ENCODE data around the gene FCHSD2.
"Not testable (repeated sequence)": the region's sequence is repeated elsewhere in the genome, so short reads cannot be mapped to it uniquely, and the experiment has no call there.

The FCHSD2 gene

GRCh38 chr11:73055655-73056354, 86.3 kb downstream of the FCHSD2 start:
- DNase-seq = no peak

DNA sequence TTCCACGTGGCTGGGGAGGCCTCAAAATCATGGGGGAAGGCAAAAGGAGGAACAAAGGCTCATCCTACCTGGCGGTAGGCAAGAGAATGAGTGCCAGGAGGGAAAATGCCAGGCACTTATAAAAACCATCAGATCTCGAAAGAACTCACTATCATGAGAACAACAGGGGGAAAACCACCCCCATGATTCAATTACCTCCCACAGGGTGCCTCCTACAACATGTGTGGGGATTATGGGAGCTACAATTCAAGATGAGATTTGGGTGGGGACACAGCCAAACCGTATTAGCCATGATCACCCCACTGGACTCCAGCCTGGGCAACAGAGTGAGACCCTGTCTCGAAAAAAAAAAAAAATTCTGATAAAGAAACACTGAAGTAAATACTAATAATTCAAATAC, 87.1 kb downstream of the FCHSD2 start:
- DNase-seq = no peak

DNA sequence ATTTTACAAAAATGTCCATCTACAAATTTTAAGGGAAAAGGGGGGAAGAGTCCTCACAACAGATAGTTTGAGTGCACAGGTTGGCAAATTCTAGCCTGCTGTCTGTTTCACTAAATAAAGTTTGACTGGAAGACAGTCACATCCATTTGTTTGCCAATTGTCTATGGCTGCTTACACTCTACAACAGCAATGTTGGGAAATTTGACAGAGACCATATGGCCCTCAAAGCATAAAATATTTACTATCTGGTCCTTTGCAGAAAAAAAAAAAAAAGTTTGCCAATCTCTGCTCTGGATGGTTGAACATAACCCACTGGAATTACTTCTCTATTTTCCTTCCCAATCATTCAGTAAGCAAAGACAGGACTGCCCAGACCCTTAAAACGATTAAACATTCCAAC, 88.2 kb downstream of the FCHSD2 start:
- no peak for DNase-seq

- no peak for DNase-seq
Measured at GRCh38 chr11:73048446-73048845, 93.7 kb downstream of the FCHSD2 start.

GRCh38 chr11:73047773-73048371, 94.2 kb downstream of the FCHSD2 start:
- no peak for DNase-seq

GRCh38 chr11:73040046-73040445, 102.1 kb downstream of the FCHSD2 start:
- peak; percentile 57 for DNase-seq

DNA sequence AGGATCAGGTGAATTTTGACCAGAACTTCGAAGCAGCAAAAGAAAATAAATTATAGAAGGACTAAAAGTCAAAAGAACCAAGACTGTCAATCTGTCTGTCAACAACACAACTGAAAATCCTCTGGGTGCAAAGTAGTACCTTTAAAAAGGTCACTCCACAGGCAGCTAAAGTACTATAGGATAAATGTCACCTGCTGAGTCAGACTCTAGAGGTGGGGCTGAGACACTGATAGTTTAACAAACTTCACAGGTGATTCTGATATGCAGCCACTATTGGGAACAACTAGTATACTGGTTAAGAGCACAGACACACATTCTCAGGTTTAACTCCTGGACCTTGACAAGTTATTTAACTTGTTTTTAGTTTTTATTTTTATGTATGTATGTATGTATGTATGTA, 107.3 kb downstream of the FCHSD2 start:
- DNase-seq = no peak

- no peak for DNase-seq
Measured at GRCh38 chr11:73034331-73034730, 107.8 kb downstream of the FCHSD2 start.

- no peak for DNase-seq
Measured at GRCh38 chr11:73030130-73030529, 112.0 kb downstream of the FCHSD2 start.

DNA sequence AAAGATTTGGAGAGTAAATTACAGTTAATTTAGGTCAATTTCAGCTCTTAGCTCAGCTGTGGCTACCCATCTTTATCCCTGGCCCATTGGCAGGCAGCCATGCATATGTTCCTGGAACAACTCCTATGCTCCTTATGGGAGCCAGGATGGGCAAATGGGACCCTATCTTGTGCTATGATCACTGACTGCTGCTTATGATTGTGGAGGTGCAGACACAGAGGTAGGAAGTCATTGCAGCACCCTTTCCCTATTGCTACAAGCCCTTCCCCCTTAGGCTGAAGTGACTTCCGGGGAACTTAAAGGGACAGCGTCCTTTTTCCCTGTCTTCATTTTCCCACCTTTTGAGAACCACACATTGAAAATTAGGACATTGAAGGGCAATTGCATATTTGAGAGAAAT, 112.7 kb downstream of the FCHSD2 start:
- no peak for DNase-seq

GRCh38 chr11:73028611-73029010, 113.5 kb downstream of the FCHSD2 start:
- DNase-seq = no peak

GRCh38 chr11:73027840-73028239, 114.3 kb downstream of the FCHSD2 start:
- not testable (repeated sequence) for DNase-seq

GRCh38 chr11:73024639-73025038, 117.5 kb downstream of the FCHSD2 start:
- DNase-seq = no peak

GRCh38 chr11:73019996-73020395, 122.1 kb downstream of the FCHSD2 start:
- peak; percentile 21 for DNase-seq

- DNase-seq = peak; percentile 73
Measured at GRCh38 chr11:73019449-73019848, 122.7 kb downstream of the FCHSD2 start.

- DNase-seq = no peak
Measured at GRCh38 chr11:73018856-73019255, 123.3 kb downstream of the FCHSD2 start.

DNA sequence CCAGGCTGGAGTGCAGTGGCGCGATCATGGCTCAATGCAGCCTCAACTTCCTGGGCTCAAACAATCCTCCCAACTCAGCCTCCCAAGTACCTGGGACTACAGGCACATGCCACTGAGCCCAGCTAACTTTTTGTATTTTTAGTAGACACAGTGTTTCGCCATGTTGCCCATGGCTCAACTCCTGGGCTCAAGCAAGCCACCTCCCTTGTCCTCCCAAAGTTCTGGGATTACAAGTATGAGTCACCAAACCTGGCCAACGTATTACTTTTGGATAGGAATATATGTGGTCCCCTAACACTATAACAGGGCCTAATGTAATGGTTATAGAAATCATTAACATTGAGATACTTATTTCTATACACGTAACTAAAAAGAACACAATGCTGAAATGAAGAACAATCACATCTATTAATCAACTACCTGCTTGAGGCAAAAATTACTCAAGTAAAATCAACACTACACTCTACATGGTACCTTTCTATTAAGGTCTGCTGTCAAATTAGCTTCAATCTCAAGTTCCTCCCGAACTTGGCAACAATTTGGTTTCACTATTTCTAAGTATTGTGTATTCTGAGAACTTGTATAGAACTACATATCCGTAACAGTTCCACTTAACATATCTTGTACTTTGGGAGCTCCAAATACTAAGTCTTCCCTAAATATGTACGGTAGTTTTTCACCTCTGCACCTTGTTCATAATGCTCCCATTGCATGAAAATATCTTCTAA, 124.9 kb downstream of the FCHSD2 start:
- no peak for DNase-seq

GRCh38 chr11:73013021-73013420, 129.1 kb downstream of the FCHSD2 start:
- DNase-seq = no peak

DNA sequence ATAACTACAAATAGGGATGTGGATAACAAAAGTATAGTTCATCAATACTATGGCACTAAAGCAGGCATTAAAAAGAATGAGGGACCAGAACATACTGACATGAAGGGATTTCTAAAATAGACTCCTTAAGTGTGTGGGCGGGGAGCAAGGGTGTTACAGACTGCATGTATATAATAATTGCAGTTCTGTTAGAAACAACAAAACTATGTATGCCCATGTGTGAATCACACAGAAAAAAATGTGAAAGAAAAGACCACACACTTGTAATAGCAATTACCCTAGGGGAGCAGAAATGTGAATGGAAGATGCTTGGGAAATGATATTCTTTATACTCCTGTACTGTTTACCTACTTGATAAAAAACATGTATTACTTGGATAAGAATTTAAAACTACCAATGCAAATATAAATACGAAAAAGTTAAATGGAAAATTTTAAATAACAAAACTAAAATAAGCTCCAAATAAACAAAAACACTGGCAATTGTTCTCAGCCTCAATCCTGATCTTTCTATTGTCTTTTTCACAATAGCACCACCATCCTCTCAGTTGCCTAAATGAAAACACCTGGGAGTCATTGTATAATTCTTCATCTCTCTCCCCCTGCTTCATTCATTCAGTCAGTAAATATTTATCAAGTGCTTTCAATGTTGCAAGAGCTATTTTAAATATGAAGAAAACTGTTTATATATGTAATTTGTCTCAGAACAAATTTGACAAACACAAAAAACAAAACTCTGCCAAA, 129.8 kb downstream of the FCHSD2 start:
- DNase-seq = no peak

- no peak for DNase-seq
Measured at GRCh38 chr11:73011126-73011817, 130.8 kb downstream of the FCHSD2 start.

GRCh38 chr11:73009972-73010371, 132.1 kb downstream of the FCHSD2 start:
- no peak for DNase-seq

DNA sequence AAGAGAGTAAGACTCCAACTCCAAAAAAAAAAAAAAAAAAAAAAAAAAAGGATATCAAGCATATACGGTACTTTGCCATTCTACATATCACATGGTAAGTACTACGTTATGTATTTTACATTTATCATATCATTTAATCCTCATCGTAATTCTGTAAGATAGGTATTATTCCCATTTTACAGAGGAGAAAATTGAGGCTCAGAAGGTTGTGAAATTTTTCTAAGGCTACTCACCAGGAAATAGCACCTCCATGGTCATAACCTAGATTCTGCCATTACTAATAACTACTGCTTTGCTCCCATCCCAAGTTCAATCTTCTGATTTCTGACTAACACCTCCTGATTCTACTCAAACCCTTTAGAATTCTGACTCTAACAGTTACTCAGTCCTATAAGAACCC, 138.0 kb downstream of the FCHSD2 start:
- DNase-seq = no peak

GRCh38 chr11:73003088-73003487, 139.0 kb downstream of the FCHSD2 start:
- no peak for DNase-seq
